ENCODE data around the gene SMAD2.

The SMAD2 gene

GRCh38 chr18:47799376-47799775 lies 131.1 kb downstream of the SMAD2 start:
- TF ChIP-seq, protein P1, sequence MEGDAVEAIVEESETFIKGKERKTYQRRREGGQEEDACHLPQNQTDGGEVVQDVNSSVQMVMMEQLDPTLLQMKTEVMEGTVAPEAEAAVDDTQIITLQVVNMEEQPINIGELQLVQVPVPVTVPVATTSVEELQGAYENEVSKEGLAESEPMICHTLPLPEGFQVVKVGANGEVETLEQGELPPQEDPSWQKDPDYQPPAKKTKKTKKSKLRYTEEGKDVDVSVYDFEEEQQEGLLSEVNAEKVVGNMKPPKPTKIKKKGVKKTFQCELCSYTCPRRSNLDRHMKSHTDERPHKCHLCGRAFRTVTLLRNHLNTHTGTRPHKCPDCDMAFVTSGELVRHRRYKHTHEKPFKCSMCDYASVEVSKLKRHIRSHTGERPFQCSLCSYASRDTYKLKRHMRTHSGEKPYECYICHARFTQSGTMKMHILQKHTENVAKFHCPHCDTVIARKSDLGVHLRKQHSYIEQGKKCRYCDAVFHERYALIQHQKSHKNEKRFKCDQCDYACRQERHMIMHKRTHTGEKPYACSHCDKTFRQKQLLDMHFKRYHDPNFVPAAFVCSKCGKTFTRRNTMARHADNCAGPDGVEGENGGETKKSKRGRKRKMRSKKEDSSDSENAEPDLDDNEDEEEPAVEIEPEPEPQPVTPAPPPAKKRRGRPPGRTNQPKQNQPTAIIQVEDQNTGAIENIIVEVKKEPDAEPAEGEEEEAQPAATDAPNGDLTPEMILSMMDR (IDR thresholded peaks at IDR 0.05; ENCODE audit: control extremely low read depth, extremely low read depth, low read depth, missing control alignments): no peak
- DNase-seq (ENCODE audit: extremely low spot score): no peak
- CTCF ChIA-PET: interaction anchor here (1.3 kb wide), 1 partner anchor 26 kb away, joined by 3 read pairs; no protein-coding TSS in a partner anchor
- POLR2A ChIA-PET: no interaction called here

DNA sequence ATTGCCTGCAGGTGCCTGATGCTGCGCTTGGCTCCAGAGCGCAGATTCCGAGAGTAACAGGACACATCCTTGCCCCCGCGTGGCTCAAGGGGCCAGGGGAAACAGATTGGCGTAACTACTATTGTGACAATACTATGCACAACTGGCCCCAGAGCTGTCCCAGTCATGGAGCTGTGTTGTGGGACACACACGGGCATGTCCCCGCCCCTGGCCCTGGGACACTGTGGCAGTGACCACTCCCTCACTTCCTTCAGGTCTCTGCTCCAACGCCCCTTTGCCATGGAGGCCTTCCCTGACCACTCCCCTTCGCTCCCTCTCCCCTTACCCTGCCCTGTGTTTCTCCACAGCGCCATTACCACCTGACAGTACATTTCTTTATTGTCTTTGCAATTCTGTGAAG lies 132.1 kb downstream of the SMAD2 start:
- DNase-seq (ENCODE audit: extremely low spot score): no peak
- TF ChIP-seq, protein P1 (IDR thresholded peaks at IDR 0.05; ENCODE audit: control extremely low read depth, extremely low read depth, low read depth, missing control alignments): no peak
- CTCF ChIA-PET: no interaction called here
- POLR2A ChIA-PET: no interaction called here

DNA sequence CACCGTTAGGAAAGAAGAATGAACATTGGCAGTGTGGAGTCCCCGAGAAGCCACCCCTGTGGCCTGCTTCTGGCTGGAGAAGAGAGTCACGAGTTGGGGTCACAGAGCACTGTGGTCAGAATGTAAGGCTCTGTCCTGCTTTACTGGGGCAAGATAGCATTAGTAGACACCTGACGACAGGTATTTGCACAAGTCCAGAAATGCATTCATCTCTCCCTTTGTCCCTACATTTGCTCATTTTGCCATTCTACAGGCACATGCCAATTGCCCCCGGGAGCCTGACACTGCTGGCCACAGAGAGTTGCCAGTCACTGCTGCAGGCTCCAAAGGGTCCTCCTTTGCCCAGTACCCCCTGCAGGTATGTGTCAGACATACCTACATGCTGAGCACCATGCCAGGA lies 133.3 kb downstream of the SMAD2 start:
- POLR2A ChIA-PET: no interaction called here
- TF ChIP-seq, protein P1 (IDR thresholded peaks at IDR 0.05; ENCODE audit: control extremely low read depth, extremely low read depth, low read depth, missing control alignments): no peak
- CTCF ChIA-PET: no interaction called here
- no peak for DNase-seq (ENCODE audit: extremely low spot score)

DNA sequence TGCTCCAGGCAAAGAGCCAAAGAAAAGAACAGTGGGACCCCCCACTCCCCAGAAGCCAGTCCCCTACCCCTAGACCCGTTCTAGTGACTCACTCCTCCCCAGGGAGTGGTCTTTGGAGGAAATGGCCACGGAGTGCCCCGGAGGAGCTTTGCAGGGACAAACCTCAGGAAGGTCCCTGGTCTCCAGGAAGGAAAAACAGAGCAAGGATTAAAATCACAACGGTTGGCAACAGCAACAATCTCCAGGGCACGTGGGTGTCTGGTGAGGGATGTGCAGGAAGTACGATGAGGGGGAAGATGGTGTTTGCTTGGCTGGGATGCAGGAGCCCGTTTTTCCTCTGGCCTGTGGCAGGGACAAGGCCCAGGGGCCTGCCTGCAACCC lies 135.0 kb downstream of the SMAD2 start:
- POLR2A ChIA-PET: no interaction called here
- CTCF ChIA-PET: interaction anchor here (1.1 kb wide), 1 partner anchor 41 kb away, joined by 3 read pairs; no protein-coding TSS in a partner anchor
- TF ChIP-seq, protein P1 (IDR thresholded peaks at IDR 0.05; ENCODE audit: control extremely low read depth, extremely low read depth, low read depth, missing control alignments): no peak
- no peak for DNase-seq (ENCODE audit: extremely low spot score)

DNA sequence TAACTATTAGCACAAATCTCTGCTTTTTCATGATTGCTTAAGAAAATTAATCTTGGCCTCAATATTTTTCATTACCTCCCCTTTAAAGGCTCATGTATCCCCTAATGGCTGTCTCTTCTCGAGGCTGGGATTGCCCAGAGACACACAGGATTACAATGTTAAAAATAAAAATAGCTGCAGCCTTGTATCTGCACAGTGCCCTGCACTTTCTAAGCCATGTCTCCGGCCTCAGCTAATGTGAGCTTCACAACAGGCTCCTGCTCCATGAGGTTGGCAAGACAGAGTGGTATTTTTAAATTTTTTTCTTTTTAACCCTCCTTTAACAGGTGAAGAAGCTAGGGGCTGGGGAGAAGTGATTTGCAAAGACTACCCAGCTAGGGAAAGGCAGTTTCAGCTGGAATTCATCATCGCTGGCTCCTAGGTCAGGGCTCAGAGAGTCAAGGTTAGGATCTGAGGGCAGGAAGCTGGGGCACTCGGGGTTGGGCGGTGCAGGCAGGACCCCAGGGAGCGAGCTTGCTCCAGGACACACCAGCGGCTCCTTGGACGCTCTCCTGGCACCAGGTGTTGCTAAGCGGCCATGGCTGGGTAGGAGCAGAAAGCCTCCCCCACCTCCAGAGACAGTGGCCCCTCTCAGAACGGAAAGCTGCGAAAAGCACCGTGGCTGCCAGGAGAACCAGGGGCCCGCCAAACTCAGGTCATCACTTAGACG lies 135.6 kb downstream of the SMAD2 start:
- ChIA-PET CTCF (interaction anchor here (1.1 kb wide), 1 partner anchor 40 kb away, joined by 3 read pairs; no protein-coding TSS in a partner anchor), POLR2A (no interaction called here)
- TF ChIP-seq, protein P1 (IDR thresholded peaks at IDR 0.05; ENCODE audit: control extremely low read depth, extremely low read depth, low read depth, missing control alignments): no peak
- no peak for DNase-seq (ENCODE audit: extremely low spot score)

GRCh38 chr18:47793609-47794008 lies 136.8 kb downstream of the SMAD2 start:
- TF ChIP-seq, protein P1 (IDR thresholded peaks at IDR 0.05; ENCODE audit: control extremely low read depth, extremely low read depth, low read depth, missing control alignments): no peak
- ChIA-PET POLR2A (no interaction called here), CTCF (no interaction called here)
- DNase-seq (ENCODE audit: extremely low spot score): no peak

Measured in GM10248 (cell line).